Measurements from ENCODE around the gene ZNF444. TPM values are rescaled to one million over a fixed set of nuclear protein-coding genes. Genes with fewer than 3 reads are reported as not detected.

Gene ZNF444
- total RNA-seq, 1 donor from 2014 or later, result 28.7 TPM

- H3K36me3 ChIP-seq, result peaks cover 0 to 26% of the 10 kb centered on the region in 2 donors
- no peaks in the 10 kb centered on the region for H3K9me3 ChIP-seq
- TF ChIP-seq POLR2A (IDR thresholded peaks at IDR 0.05) (no peak), POLR2AphosphoS5 (IDR thresholded peaks at IDR 0.05; ENCODE audit: insufficient read depth in 1 of 2, low read depth in 1 of 2) (no peak), CTCF (IDR thresholded peaks at IDR 0.05) (no peak)
- no peaks in the 10 kb centered on the region for H3K4me1 ChIP-seq
- no peak overlapping the region for H3K4me3 ChIP-seq
- no peaks in the 10 kb centered on the region for H3K27me3 ChIP-seq
- intact Hi-C loops (cut with DNase I), result no loop called here
- no peak for DNase-seq (ENCODE audit: extremely low spot score in 2 of 2)
- no peak overlapping the region for H3K27ac ChIP-seq
Observed at GRCh38 chr19:56158170-56158757, 17.2 kb downstream of the ZNF444 start.

DNA sequence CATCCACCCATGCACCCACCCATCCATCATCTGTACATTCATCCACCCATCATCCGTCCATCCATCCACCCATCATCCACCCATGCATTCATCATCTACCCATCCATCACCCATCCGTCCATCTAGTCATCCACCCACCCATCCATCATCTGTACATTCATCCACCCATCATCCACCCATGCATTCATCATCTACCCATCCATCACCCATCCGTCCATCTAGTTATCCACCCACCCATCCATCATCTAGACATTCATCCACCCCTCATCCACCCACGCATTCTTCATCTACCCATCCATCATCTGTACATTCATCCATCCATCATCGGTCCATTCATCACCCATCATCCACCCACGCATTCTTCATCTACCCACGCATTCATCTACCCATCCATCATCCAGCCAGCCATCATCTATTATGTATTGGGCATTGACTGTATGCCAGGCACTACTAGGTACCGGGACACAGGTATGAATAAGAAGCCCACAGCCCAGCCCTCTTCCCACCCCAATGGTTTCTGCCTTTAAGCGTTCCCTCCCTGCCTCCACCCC, 18.0 kb downstream of the ZNF444 start:
- peaks cover 0 to 26% of the 10 kb centered on the region in 2 donors for H3K36me3 ChIP-seq

GRCh38 chr19:56159622-56160271, 18.7 kb downstream of the ZNF444 start:
- intact Hi-C loops (cut with DNase I), result loop anchor here (5.0 kb wide), 1 partner anchor 67 kb away; no protein-coding TSS in a partner anchor
- no peak for DNase-seq (ENCODE audit: extremely low spot score in 2 of 2)
- TF ChIP-seq POLR2A (IDR thresholded peaks at IDR 0.05), result no peak
- no peak for TF ChIP-seq CTCF (IDR thresholded peaks at IDR 0.05)
- TF ChIP-seq POLR2AphosphoS5 (IDR thresholded peaks at IDR 0.05; ENCODE audit: insufficient read depth in 1 of 2, low read depth in 1 of 2), result no peak
- Histone ChIP-seq H3K4me1 (no peaks in the 10 kb centered on the region), H3K4me3 (no peak overlapping the region), H3K27me3 (no peaks in the 10 kb centered on the region), H3K27ac (no peak overlapping the region), H3K9me3 (no peaks in the 10 kb centered on the region), H3K36me3 (peaks cover 0 to 24% of the 10 kb centered on the region in 2 donors)

More for the DNA sequence above, 18.0 kb downstream of the ZNF444 start:
- intact Hi-C loops (cut with DNase I), result no loop called here
- no peaks in the 10 kb centered on the region for H3K9me3 ChIP-seq
- DNase-seq (ENCODE audit: extremely low spot score in 2 of 2), result no peak
- no peaks in the 10 kb centered on the region for H3K27me3 ChIP-seq
- TF ChIP-seq POLR2A (IDR thresholded peaks at IDR 0.05) (no peak), POLR2AphosphoS5 (IDR thresholded peaks at IDR 0.05; ENCODE audit: insufficient read depth in 1 of 2, low read depth in 1 of 2) (no peak), CTCF (IDR thresholded peaks at IDR 0.05) (no peak)
- H3K4me3 ChIP-seq, result no peak overlapping the region
- H3K4me1 ChIP-seq, result no peaks in the 10 kb centered on the region
- H3K27ac ChIP-seq, result no peak overlapping the region

GRCh38 chr19:56161534-56161933, 20.4 kb downstream of the ZNF444 start:
- TF ChIP-seq POLR2AphosphoS5 (IDR thresholded peaks at IDR 0.05; ENCODE audit: insufficient read depth in 1 of 2, low read depth in 1 of 2) (no peak), POLR2A (IDR thresholded peaks at IDR 0.05) (no peak), CTCF (IDR thresholded peaks at IDR 0.05) (no peak)
- intact Hi-C loops (cut with DNase I), result loop anchor here (5.0 kb wide), 1 partner anchor 69 kb away; no protein-coding TSS in a partner anchor
- H3K36me3 ChIP-seq, result peaks cover 0 to 23% of the 10 kb centered on the region in 2 donors
- no peak overlapping the region for H3K4me3 ChIP-seq
- no peaks in the 10 kb centered on the region for H3K27me3 ChIP-seq
- DNase-seq (ENCODE audit: extremely low spot score in 2 of 2), result no peak
- H3K27ac ChIP-seq, result no peak overlapping the region
- no peaks in the 10 kb centered on the region for H3K4me1 ChIP-seq
- no peaks in the 10 kb centered on the region for H3K9me3 ChIP-seq
